ENCODE measurements around the gene TECTB.

Gene TECTB

GRCh38 chr10:112290054-112290373 is 6.8 kb downstream of the TECTB start:
- no peak for DNase-seq (ENCODE audit: low read depth)
- Histone ChIP-seq H3K36me3 (ENCODE audit: control insufficient read depth, insufficient read depth, low read length, severe bottlenecking) (no peaks in the 10 kb centered on the region), H3K4me1 (ENCODE audit: control insufficient read depth, insufficient read depth, low read length) (peaks cover 17% of the 10 kb centered on the region), H3K27me3 (replicated peaks; ENCODE audit: control insufficient read depth, insufficient read depth, low read length) (no peaks in the 10 kb centered on the region), H3K4me3 (ENCODE audit: low read length) (no peak overlapping the region), H3K9me3 (ENCODE audit: control insufficient read depth, low read length) (no peaks in the 10 kb centered on the region), H3K9ac (ENCODE audit: low read length) (no peak overlapping the region)

DNA sequence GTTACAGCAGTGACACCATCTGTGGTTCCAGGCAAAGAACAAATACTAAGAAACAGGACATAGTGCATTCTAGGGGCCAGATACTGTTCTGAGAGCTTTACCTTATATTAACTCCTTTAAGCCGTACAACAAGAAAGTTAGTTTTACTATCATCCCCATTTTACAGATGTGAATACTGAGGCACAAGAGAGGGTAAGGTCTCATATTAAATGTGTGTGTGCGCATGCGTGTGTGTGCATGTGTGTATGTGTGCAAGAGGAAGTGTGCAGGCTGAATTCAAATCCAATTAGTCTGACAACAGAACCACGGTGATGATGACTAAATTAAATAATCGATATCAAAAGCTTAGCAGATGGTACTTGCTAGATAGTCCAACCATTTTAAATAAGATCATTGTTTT is 11.0 kb downstream of the TECTB start:
- H3K36me3 ChIP-seq (ENCODE audit: control insufficient read depth, insufficient read depth, low read length, severe bottlenecking) = no peaks in the 10 kb centered on the region
- no peak overlapping the region for H3K4me3 ChIP-seq (ENCODE audit: low read length)
- no peaks in the 10 kb centered on the region for H3K9me3 ChIP-seq (ENCODE audit: control insufficient read depth, low read length)

DNA sequence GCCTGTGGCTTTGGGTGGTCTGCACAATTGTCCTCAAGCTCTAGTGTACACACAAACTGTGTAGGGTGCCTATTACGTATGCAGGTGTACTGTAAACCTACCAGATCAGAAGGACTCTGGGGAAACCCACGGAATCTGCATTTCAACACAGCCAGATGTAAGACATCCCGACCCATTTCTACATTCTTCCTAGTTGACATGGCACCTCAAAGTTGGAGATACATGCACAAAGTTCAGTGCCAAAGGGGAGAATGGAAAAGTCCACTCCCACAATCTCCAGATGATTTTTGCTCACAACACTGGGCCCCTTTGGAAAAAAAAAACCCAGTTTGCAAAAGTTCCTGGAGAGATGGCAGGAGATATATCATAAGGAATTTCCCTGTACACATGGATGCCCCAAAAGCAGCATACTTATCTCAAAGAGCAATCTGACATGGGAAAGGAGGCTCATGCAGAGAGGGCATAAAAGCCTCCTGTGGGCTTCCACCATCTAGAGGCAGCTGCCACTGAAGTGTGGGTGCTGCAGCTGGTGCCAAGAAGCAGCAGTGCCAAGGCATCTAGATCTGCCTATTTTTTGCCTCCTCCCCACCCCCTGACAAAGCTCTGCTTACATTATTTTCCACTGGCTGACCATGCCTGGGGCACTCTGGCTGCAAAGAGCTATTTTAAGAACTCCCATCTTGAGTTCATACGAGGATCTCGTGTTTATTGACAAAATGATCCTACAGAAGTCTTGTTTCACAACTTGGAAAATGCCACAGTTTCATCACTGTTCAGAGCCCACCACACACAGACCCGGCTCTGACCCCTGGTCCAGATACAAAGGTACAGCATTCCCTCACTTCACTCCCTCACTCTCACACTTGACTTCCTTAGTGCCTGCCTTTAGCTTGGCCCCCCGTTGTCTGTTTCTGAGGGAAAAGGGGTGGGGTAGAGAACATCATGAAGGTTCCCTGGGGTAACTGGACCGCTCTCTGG is 12.9 kb downstream of the TECTB start:
- peak overlapping the region; percentile 39 for H3K4me3 ChIP-seq (ENCODE audit: low read length)
- peak; percentile 82 for DNase-seq (ENCODE audit: low read depth)
- peaks cover 19% of the 10 kb centered on the region for H3K4me1 ChIP-seq (ENCODE audit: control insufficient read depth, insufficient read depth, low read length)
- no peaks in the 10 kb centered on the region for H3K9me3 ChIP-seq (ENCODE audit: control insufficient read depth, low read length)
- no peaks in the 10 kb centered on the region for H3K27me3 ChIP-seq (replicated peaks; ENCODE audit: control insufficient read depth, insufficient read depth, low read length)
- peak overlapping the region; percentile 75 for H3K9ac ChIP-seq (ENCODE audit: low read length)
- H3K36me3 ChIP-seq (ENCODE audit: control insufficient read depth, insufficient read depth, low read length, severe bottlenecking) = no peaks in the 10 kb centered on the region

More for the DNA sequence above, 11.0 kb downstream of the TECTB start:
- Histone ChIP-seq H3K27me3 (replicated peaks; ENCODE audit: control insufficient read depth, insufficient read depth, low read length) (no peaks in the 10 kb centered on the region), H3K9ac (ENCODE audit: low read length) (no peak overlapping the region), H3K4me1 (ENCODE audit: control insufficient read depth, insufficient read depth, low read length) (peaks cover 19% of the 10 kb centered on the region)
- no peak for DNase-seq (ENCODE audit: low read depth)

DNA sequence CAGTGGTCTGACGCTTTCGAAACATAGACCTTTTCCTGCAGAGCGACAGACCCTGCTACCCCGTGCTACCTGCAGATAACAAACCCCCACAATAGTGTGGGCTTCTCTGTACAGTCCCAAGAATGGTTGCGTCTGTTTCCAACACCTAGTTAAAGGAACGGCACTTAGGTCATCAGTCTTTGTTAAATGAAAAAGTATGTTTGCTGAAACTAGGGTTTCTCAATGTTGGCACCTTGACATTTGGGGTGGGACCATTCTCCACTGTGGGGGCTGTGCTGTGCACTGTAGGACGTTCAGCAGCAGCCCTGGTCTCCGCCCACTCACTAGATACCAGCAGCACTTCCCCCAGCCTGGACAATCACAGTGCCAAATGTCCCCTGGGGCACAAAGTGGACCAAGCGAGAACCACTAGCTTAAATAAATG is 13.7 kb downstream of the TECTB start:
- Histone ChIP-seq H3K27me3 (replicated peaks; ENCODE audit: control insufficient read depth, insufficient read depth, low read length) (no peaks in the 10 kb centered on the region), H3K4me1 (ENCODE audit: control insufficient read depth, insufficient read depth, low read length) (peaks cover 19% of the 10 kb centered on the region)
- peak; percentile 5 for DNase-seq (ENCODE audit: low read depth)

DNA sequence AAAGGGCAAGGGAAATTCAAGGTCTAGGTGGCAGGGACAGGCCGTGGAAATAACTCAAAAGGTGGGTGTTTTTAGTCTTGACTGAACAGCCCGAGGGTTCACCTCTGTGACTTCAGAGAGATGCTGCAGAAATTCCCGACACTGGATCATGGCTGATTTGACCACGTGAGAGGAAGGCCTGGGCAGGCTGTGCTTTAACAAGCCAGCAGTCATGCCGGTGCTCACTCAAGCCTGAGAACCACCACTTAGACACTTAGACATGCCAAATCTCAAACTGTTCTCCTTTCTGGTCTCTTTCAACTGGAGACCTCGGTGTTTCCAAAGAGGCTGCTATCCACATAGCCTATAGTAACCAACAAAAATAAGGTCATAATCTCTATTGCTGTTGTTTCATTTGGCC is 15.4 kb downstream of the TECTB start:
- no peak overlapping the region for H3K4me3 ChIP-seq (ENCODE audit: low read length)
- peaks cover 21% of the 10 kb centered on the region for H3K4me1 ChIP-seq (ENCODE audit: control insufficient read depth, insufficient read depth, low read length)
- no peak for DNase-seq (ENCODE audit: low read depth)
- no peaks in the 10 kb centered on the region for H3K9me3 ChIP-seq (ENCODE audit: control insufficient read depth, low read length)
- H3K27me3 ChIP-seq (replicated peaks; ENCODE audit: control insufficient read depth, insufficient read depth, low read length) = no peaks in the 10 kb centered on the region
- H3K9ac ChIP-seq (ENCODE audit: low read length) = no peak overlapping the region
- no peaks in the 10 kb centered on the region for H3K36me3 ChIP-seq (ENCODE audit: control insufficient read depth, insufficient read depth, low read length, severe bottlenecking)

More for the DNA sequence above, 13.7 kb downstream of the TECTB start:
- H3K9ac ChIP-seq (ENCODE audit: low read length) = peak overlapping the region; percentile 75
- H3K4me3 ChIP-seq (ENCODE audit: low read length) = peak overlapping the region; percentile 39
- H3K36me3 ChIP-seq (ENCODE audit: control insufficient read depth, insufficient read depth, low read length, severe bottlenecking) = no peaks in the 10 kb centered on the region
- no peaks in the 10 kb centered on the region for H3K9me3 ChIP-seq (ENCODE audit: control insufficient read depth, low read length)

GRCh38 chr10:112299456-112299855 is 16.3 kb downstream of the TECTB start:
- no peak overlapping the region for H3K9ac ChIP-seq (ENCODE audit: low read length)
- no peaks in the 10 kb centered on the region for H3K9me3 ChIP-seq (ENCODE audit: control insufficient read depth, low read length)
- H3K27me3 ChIP-seq (replicated peaks; ENCODE audit: control insufficient read depth, insufficient read depth, low read length) = no peaks in the 10 kb centered on the region
- H3K4me1 ChIP-seq (ENCODE audit: control insufficient read depth, insufficient read depth, low read length) = peaks cover 30% of the 10 kb centered on the region
- H3K4me3 ChIP-seq (ENCODE audit: low read length) = no peak overlapping the region
- DNase-seq (ENCODE audit: low read depth) = no peak
- H3K36me3 ChIP-seq (ENCODE audit: control insufficient read depth, insufficient read depth, low read length, severe bottlenecking) = no peaks in the 10 kb centered on the region

- H3K27me3 ChIP-seq (replicated peaks; ENCODE audit: control insufficient read depth, insufficient read depth, low read length) = no peaks in the 10 kb centered on the region
- no peak overlapping the region for H3K9ac ChIP-seq (ENCODE audit: low read length)
- no peaks in the 10 kb centered on the region for H3K9me3 ChIP-seq (ENCODE audit: control insufficient read depth, low read length)
- H3K4me3 ChIP-seq (ENCODE audit: low read length) = no peak overlapping the region
- no peaks in the 10 kb centered on the region for H3K36me3 ChIP-seq (ENCODE audit: control insufficient read depth, insufficient read depth, low read length, severe bottlenecking)
- DNase-seq (ENCODE audit: low read depth) = no peak
- peaks cover 23% of the 10 kb centered on the region for H3K4me1 ChIP-seq (ENCODE audit: control insufficient read depth, insufficient read depth, low read length)
Observed at GRCh38 chr10:112302335-112302734, 19.1 kb downstream of the TECTB start.

GRCh38 chr10:112303528-112303927 is 20.3 kb downstream of the TECTB start:
- Histone ChIP-seq H3K4me1 (ENCODE audit: control insufficient read depth, insufficient read depth, low read length) (peaks cover 35% of the 10 kb centered on the region), H3K9ac (ENCODE audit: low read length) (no peak overlapping the region), H3K27me3 (replicated peaks; ENCODE audit: control insufficient read depth, insufficient read depth, low read length) (no peaks in the 10 kb centered on the region), H3K36me3 (ENCODE audit: control insufficient read depth, insufficient read depth, low read length, severe bottlenecking) (no peaks in the 10 kb centered on the region), H3K9me3 (ENCODE audit: control insufficient read depth, low read length) (no peaks in the 10 kb centered on the region), H3K4me3 (ENCODE audit: low read length) (no peak overlapping the region)
- DNase-seq (ENCODE audit: low read depth) = no peak

DNA sequence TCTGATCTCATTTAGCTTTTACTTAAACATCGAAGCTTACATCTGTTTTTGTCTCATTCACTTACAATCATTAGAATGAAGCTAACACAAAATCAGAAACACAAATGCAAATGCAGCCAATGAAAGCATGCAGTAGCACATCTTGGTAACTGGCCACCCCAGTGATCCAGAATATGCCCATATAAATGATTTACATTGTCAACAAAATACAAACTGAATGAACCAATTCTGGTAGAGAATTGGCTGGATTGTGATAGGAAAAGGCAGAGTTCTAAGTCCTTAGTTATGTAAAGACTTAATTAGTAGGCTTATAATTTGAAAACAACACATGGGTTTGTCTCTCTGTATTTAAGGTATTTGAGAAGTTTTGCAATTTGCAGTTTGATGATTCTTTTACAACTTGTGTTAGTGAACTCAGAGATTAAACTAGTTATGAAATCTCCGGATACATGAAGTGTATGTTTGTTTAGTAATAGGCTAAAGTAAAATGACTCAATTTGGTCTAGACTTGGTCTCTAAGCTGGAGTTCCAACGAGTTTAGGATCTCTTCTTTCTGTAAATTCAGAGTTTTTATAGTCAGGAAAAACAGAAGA is 21.2 kb downstream of the TECTB start:
- Histone ChIP-seq H3K4me1 (ENCODE audit: control insufficient read depth, insufficient read depth, low read length) (peaks cover 43% of the 10 kb centered on the region), H3K9me3 (ENCODE audit: control insufficient read depth, low read length) (no peaks in the 10 kb centered on the region), H3K4me3 (ENCODE audit: low read length) (no peak overlapping the region), H3K9ac (ENCODE audit: low read length) (peak overlapping the region; percentile 4), H3K27me3 (replicated peaks; ENCODE audit: control insufficient read depth, insufficient read depth, low read length) (no peaks in the 10 kb centered on the region), H3K36me3 (ENCODE audit: control insufficient read depth, insufficient read depth, low read length, severe bottlenecking) (no peaks in the 10 kb centered on the region)
- peak; percentile 36 for DNase-seq (ENCODE audit: low read depth)

DNA sequence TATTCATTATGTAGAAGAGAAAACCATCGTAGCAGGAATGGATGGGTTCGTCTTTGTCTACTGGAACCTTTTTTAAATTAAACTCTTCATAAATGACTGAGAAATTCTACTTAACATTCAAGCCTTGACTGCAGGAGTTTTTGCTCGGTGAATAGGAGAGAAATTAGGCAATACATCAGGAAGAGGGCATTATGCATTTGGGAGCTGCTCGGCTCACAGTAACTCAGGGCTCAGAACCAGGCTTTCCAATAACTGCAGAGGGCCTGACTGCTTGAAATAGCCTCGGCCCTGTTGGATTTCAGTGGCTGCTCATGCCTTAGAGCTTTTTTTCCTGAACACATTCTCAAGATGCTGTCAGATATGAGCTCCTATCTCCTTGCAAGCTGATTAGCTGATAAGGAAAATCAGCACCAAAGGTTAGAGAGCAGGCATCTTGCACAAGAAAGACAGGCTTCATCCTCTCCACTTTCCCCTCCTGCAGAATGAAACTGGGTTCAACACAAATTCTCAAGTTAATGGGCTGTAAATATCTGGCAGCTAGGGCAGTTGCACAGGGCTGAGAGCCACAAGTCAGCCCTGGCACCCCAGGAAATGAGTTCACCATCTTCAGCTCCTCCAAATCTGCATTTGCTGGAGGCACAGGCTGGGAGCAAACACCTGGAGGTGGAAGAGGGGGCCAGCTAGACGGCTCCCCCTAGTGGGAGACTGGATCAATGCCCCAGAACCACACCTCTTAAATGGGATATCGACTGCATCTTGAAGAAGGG is 24.3 kb downstream of the TECTB start:
- Histone ChIP-seq H3K9ac (ENCODE audit: low read length) (peak overlapping the region; percentile 71), H3K36me3 (ENCODE audit: control insufficient read depth, insufficient read depth, low read length, severe bottlenecking) (no peaks in the 10 kb centered on the region), H3K4me1 (ENCODE audit: control insufficient read depth, insufficient read depth, low read length) (peaks cover 46% of the 10 kb centered on the region), H3K4me3 (ENCODE audit: low read length) (peak overlapping the region; percentile 33), H3K9me3 (ENCODE audit: control insufficient read depth, low read length) (no peaks in the 10 kb centered on the region), H3K27me3 (replicated peaks; ENCODE audit: control insufficient read depth, insufficient read depth, low read length) (no peaks in the 10 kb centered on the region)
- peak; percentile 40 for DNase-seq (ENCODE audit: low read depth)

DNA sequence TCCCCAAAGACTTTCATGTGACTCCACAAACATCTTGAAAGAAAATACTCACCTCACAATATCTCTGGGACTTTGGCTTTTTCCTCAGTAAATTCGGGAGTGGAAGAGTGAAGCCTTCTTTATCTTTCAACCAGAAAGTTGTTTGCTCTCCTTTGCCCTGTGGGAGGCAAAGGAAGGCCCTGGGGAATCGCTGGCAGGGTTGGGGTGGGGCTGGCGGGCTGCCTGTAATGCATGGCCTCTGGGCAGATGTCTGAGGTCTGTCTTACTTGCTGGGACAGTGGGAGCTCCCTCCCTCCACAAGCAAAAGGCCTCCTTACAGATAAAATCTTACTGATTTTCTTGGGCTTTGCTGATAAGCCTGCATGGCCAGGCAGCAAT is 24.9 kb downstream of the TECTB start:
- no peaks in the 10 kb centered on the region for H3K27me3 ChIP-seq (replicated peaks; ENCODE audit: control insufficient read depth, insufficient read depth, low read length)
- H3K36me3 ChIP-seq (ENCODE audit: control insufficient read depth, insufficient read depth, low read length, severe bottlenecking) = no peaks in the 10 kb centered on the region
- DNase-seq (ENCODE audit: low read depth) = no peak
- no peak overlapping the region for H3K4me3 ChIP-seq (ENCODE audit: low read length)
- no peaks in the 10 kb centered on the region for H3K9me3 ChIP-seq (ENCODE audit: control insufficient read depth, low read length)
- peaks cover 46% of the 10 kb centered on the region for H3K4me1 ChIP-seq (ENCODE audit: control insufficient read depth, insufficient read depth, low read length)
- peak overlapping the region; percentile 71 for H3K9ac ChIP-seq (ENCODE audit: low read length)

All from adipocyte (in vitro differentiated cells).